ENCODE results near the gene SRBD1. TPM values are rescaled to one million over a fixed set of nuclear protein-coding genes. Genes with fewer than 3 reads are reported as not detected.

SRBD1 gene
- total and polyA plus RNA-seq, 4 donors: 4.0 to 22.2 (median 10.0) TPM

DNA sequence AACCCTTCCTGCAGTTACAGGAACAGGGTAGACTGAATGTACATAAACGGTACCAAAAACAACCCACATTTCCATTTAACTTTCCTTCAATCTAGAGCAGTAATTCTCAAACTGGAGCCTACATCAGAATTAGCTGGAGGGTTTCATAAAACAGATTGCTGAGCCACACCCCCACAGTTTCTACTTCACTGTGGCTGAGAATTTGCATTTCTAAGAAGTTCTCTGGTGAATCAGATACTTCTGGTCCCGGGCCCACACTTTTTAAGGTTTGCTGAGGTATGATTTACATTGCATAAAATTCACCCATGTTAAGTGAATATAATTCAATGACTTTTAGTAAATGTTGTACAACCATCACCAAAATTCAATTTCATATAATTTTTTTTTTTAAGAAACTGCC is 113.7 kb downstream of the SRBD1 start:
- Histone ChIP-seq H3K27ac (ENCODE audit: low read depth in 1 of 2, low read length in 2 of 2) (no peak overlapping the region), H3K4me1 (ENCODE audit: control insufficient read depth in 4 of 4, insufficient read depth in 4 of 4, low read length in 3 of 4) (no peaks in the 10 kb centered on the region), H3K4me3 (ENCODE audit: low read depth in 1 of 3, low read length in 3 of 3) (no peak overlapping the region), H3K9ac (ENCODE audit: low read depth in 1 of 2, low read length in 2 of 2) (no peak overlapping the region), H3K9me3 (ENCODE audit: control insufficient read depth in 4 of 4, low read length in 3 of 4) (no peaks in the 10 kb centered on the region), H3K27me3 (ENCODE audit: control insufficient read depth in 4 of 4, insufficient read depth in 4 of 4, low read length in 3 of 4) (no peaks in the 10 kb centered on the region), H3K36me3 (ENCODE audit: control insufficient read depth in 4 of 4, insufficient read depth in 3 of 4, low read depth in 1 of 4, low read length in 3 of 4) (no peaks in the 10 kb centered on the region)
- 84% methylated on average over 2 of the region's 2 CpGs for WGBS
- TF ChIP-seq ZBTB33 (IDR thresholded peaks at IDR 0.05) (no peak), SP1 (IDR thresholded peaks at IDR 0.05) (no peak), YY1 (IDR thresholded peaks at IDR 0.05) (no peak), EGR1 (IDR thresholded peaks at IDR 0.05; ENCODE audit: low read depth in 2 of 2) (no peak), GABPA (IDR thresholded peaks at IDR 0.05 in 1 of 2, conservative IDR thresholded peaks at IDR 0.05 in 1 of 2) (no peak), JUND (IDR thresholded peaks at IDR 0.05) (no peak), HNF4G (IDR thresholded peaks at IDR 0.05) (no peak), MAX (IDR thresholded peaks at IDR 0.05) (no peak), FOXA2 (IDR thresholded peaks at IDR 0.05) (no peak), RAD21 (IDR thresholded peaks at IDR 0.05) (no peak), FOXA1 (IDR thresholded peaks at IDR 0.05) (no peak), HNF4A (conservative IDR thresholded peaks at IDR 0.05) (no peak), TAF1 (conservative IDR thresholded peaks at IDR 0.05) (no peak)
- TF ChIP-seq, protein P1, sequence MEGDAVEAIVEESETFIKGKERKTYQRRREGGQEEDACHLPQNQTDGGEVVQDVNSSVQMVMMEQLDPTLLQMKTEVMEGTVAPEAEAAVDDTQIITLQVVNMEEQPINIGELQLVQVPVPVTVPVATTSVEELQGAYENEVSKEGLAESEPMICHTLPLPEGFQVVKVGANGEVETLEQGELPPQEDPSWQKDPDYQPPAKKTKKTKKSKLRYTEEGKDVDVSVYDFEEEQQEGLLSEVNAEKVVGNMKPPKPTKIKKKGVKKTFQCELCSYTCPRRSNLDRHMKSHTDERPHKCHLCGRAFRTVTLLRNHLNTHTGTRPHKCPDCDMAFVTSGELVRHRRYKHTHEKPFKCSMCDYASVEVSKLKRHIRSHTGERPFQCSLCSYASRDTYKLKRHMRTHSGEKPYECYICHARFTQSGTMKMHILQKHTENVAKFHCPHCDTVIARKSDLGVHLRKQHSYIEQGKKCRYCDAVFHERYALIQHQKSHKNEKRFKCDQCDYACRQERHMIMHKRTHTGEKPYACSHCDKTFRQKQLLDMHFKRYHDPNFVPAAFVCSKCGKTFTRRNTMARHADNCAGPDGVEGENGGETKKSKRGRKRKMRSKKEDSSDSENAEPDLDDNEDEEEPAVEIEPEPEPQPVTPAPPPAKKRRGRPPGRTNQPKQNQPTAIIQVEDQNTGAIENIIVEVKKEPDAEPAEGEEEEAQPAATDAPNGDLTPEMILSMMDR (IDR thresholded peaks at IDR 0.05; ENCODE audit: low read depth, low read length, missing input control): no peak
- TF ChIP-seq, protein P2, sequence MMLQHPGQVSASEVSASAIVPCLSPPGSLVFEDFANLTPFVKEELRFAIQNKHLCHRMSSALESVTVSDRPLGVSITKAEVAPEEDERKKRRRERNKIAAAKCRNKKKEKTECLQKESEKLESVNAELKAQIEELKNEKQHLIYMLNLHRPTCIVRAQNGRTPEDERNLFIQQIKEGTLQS (IDR thresholded peaks at IDR 0.05): no peak
- TF ChIP-seq, protein P3, sequence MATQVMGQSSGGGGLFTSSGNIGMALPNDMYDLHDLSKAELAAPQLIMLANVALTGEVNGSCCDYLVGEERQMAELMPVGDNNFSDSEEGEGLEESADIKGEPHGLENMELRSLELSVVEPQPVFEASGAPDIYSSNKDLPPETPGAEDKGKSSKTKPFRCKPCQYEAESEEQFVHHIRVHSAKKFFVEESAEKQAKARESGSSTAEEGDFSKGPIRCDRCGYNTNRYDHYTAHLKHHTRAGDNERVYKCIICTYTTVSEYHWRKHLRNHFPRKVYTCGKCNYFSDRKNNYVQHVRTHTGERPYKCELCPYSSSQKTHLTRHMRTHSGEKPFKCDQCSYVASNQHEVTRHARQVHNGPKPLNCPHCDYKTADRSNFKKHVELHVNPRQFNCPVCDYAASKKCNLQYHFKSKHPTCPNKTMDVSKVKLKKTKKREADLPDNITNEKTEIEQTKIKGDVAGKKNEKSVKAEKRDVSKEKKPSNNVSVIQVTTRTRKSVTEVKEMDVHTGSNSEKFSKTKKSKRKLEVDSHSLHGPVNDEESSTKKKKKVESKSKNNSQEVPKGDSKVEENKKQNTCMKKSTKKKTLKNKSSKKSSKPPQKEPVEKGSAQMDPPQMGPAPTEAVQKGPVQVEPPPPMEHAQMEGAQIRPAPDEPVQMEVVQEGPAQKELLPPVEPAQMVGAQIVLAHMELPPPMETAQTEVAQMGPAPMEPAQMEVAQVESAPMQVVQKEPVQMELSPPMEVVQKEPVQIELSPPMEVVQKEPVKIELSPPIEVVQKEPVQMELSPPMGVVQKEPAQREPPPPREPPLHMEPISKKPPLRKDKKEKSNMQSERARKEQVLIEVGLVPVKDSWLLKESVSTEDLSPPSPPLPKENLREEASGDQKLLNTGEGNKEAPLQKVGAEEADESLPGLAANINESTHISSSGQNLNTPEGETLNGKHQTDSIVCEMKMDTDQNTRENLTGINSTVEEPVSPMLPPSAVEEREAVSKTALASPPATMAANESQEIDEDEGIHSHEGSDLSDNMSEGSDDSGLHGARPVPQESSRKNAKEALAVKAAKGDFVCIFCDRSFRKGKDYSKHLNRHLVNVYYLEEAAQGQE (IDR thresholded peaks at IDR 0.05): no peak
- no peak for DNase-seq (ENCODE audit: low spot score)

- H3K9me3 ChIP-seq (ENCODE audit: control insufficient read depth in 4 of 4, low read length in 3 of 4): no peaks in the 10 kb centered on the region
- no peaks in the 10 kb centered on the region for H3K36me3 ChIP-seq (ENCODE audit: control insufficient read depth in 4 of 4, insufficient read depth in 3 of 4, low read depth in 1 of 4, low read length in 3 of 4)
- no peak overlapping the region for H3K9ac ChIP-seq (ENCODE audit: low read depth in 1 of 2, low read length in 2 of 2)
- no peak overlapping the region for H3K27ac ChIP-seq (ENCODE audit: low read depth in 1 of 2, low read length in 2 of 2)
- TF ChIP-seq ZBTB33 (IDR thresholded peaks at IDR 0.05) (no peak), NR2F2 (IDR thresholded peaks at IDR 0.05) (no peak), SP1 (IDR thresholded peaks at IDR 0.05) (no peak), RXRA (IDR thresholded peaks at IDR 0.05) (no peak), YY1 (IDR thresholded peaks at IDR 0.05) (no peak), TAF1 (conservative IDR thresholded peaks at IDR 0.05) (no peak), EGR1 (IDR thresholded peaks at IDR 0.05; ENCODE audit: low read depth in 2 of 2) (no peak), HNF4G (IDR thresholded peaks at IDR 0.05) (no peak), RAD21 (IDR thresholded peaks at IDR 0.05) (no peak), HNF4A (conservative IDR thresholded peaks at IDR 0.05) (no peak), FOXA1 (IDR thresholded peaks at IDR 0.05) (no peak)
- TF ChIP-seq, protein P3 (IDR thresholded peaks at IDR 0.05): no peak
- WGBS: 89% methylated on average over 2 of the region's 2 CpGs
- no peak for DNase-seq (ENCODE audit: low spot score)
- H3K4me3 ChIP-seq (ENCODE audit: low read depth in 1 of 3, low read length in 3 of 3): no peak overlapping the region
- H3K27me3 ChIP-seq (ENCODE audit: control insufficient read depth in 4 of 4, insufficient read depth in 4 of 4, low read length in 3 of 4): no peaks in the 10 kb centered on the region
- no peaks in the 10 kb centered on the region for H3K4me1 ChIP-seq (ENCODE audit: control insufficient read depth in 4 of 4, insufficient read depth in 4 of 4, low read length in 3 of 4)
Observed at GRCh38 chr2:45496869-45497268, 114.2 kb downstream of the SRBD1 start.
